HEK293T (cell line): Measurements from ENCODE around the gene NADSYN1.

Experiments
- ELF4 ChIP-seq: fragments of 450-650 bp; IDR thresholded peaks from 2 replicates; pipeline ENCODE4 v1.6.1; 2017; ENCODE audit warnings: antibody characterized with exemption
- FOXA1 ChIP-seq: fragments of 450-650 bp; IDR thresholded peaks from 2 replicates; pipeline ENCODE4 v1.6.1; 2016; ENCODE audit warnings: mild to moderate bottlenecking
- FOXK2 ChIP-seq: fragments of 450-650 bp; IDR thresholded peaks from 2 replicates; pipeline ENCODE4 v1.6.1; 2016; ENCODE audit warnings: mild to moderate bottlenecking
- FOXM1 ChIP-seq: fragments of 450-650 bp; IDR thresholded peaks from 2 replicates; pipeline ENCODE4 v1.6.1; 2017; ENCODE audit warnings: mild to moderate bottlenecking, borderline replicate concordance
- SP1 ChIP-seq: fragments of 450-650 bp; IDR thresholded peaks from 2 replicates; pipeline ENCODE4 v1.6.1; 2017
- TARDBP ChIP-seq: fragments of 450-650 bp; IDR thresholded peaks from 2 replicates; pipeline ENCODE4 v1.6.1; 2016
- TF ChIP-seq, protein P1 (sequence below): fragments of 450-650 bp; IDR thresholded peaks from 2 replicates; pipeline ENCODE4 v1.6.1; 2016

DNA sequence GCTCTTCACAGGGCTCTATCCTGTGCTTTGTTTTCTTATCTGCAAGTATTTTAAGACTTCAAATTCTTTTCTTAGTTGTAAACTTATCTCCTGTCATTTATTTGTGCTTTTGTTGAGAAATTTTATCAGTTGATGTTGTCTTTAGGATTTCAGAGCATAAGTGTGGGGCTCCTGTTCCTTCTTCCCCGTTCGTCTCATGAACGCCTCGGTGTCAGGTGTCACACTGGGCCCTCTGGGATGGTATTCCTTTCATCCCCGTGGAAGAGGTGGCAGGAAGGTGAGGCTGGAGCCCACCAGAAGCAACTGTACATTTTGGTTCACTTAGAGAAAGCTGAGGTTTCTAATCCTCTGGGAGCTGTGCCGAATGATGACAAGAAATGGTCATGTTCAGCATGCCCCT is 17.9 kb downstream of the NADSYN1 start:
- TF ChIP-seq FOXM1 (no peak), TARDBP (no peak), FOXA1 (no peak), FOXK2 (no peak), ELF4 (no peak), SP1 (no peak)
- TF ChIP-seq, protein P1, sequence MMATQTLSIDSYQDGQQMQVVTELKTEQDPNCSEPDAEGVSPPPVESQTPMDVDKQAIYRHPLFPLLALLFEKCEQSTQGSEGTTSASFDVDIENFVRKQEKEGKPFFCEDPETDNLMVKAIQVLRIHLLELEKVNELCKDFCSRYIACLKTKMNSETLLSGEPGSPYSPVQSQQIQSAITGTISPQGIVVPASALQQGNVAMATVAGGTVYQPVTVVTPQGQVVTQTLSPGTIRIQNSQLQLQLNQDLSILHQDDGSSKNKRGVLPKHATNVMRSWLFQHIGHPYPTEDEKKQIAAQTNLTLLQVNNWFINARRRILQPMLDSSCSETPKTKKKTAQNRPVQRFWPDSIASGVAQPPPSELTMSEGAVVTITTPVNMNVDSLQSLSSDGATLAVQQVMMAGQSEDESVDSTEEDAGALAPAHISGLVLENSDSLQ: no peak
